Measurements from ENCODE around the gene PPME1.

The PPME1 gene

GRCh38 chr11:74175920-74176319 lies 4.8 kb downstream of the PPME1 start:
- DNase-seq (ENCODE audit: extremely low read depth, low read depth), result no peak
- H3K4me3 ChIP-seq (replicated peaks; ENCODE audit: low read depth, low read length), result no peak overlapping the region
- no peak for TF ChIP-seq CTCF (IDR thresholded peaks at IDR 0.05; ENCODE audit: low read depth, low read length, missing control alignments)

- no peak overlapping the region for H3K4me3 ChIP-seq (replicated peaks; ENCODE audit: low read depth, low read length)
- DNase-seq (ENCODE audit: extremely low read depth, low read depth), result no peak
- TF ChIP-seq CTCF (IDR thresholded peaks at IDR 0.05; ENCODE audit: low read depth, low read length, missing control alignments), result no peak
Measured at GRCh38 chr11:74179234-74180052, 8.4 kb downstream of the PPME1 start.

GRCh38 chr11:74182635-74183034 lies 11.5 kb downstream of the PPME1 start:
- TF ChIP-seq CTCF (IDR thresholded peaks at IDR 0.05; ENCODE audit: low read depth, low read length, missing control alignments), result no peak
- no peak overlapping the region for H3K4me3 ChIP-seq (replicated peaks; ENCODE audit: low read depth, low read length)
- no peak for DNase-seq (ENCODE audit: extremely low read depth, low read depth)

- H3K4me3 ChIP-seq (replicated peaks; ENCODE audit: low read depth, low read length), result no peak overlapping the region
- no peak for TF ChIP-seq CTCF (IDR thresholded peaks at IDR 0.05; ENCODE audit: low read depth, low read length, missing control alignments)
- DNase-seq (ENCODE audit: extremely low read depth, low read depth), result no peak
Measured at GRCh38 chr11:74185285-74185684, 14.2 kb downstream of the PPME1 start.

- peak; percentile 12 for DNase-seq (ENCODE audit: extremely low read depth, low read depth)
Measured at GRCh38 chr11:74185695-74186094, 14.6 kb downstream of the PPME1 start.

GRCh38 chr11:74195828-74196227 lies 24.7 kb downstream of the PPME1 start:
- TF ChIP-seq CTCF (IDR thresholded peaks at IDR 0.05; ENCODE audit: low read depth, low read length, missing control alignments), result no peak
- DNase-seq (ENCODE audit: extremely low read depth, low read depth), result no peak
- no peak overlapping the region for H3K4me3 ChIP-seq (replicated peaks; ENCODE audit: low read depth, low read length)

More at GRCh38 chr11:74185695-74186094, 14.6 kb downstream of the PPME1 start:
- no peak for TF ChIP-seq CTCF (IDR thresholded peaks at IDR 0.05; ENCODE audit: low read depth, low read length, missing control alignments)
- no peak overlapping the region for H3K4me3 ChIP-seq (replicated peaks; ENCODE audit: low read depth, low read length)

Data from HFF-Myc (cell line).